Testis (tissue), 3 donors: ENCODE data around the gene GPATCH3. TPM values are rescaled to one million over a fixed set of nuclear protein-coding genes. Genes with fewer than 3 reads are reported as not detected.
"Not testable (repeated sequence)": the region's sequence is repeated elsewhere in the genome, so short reads cannot be mapped to it uniquely, and the experiment has no call there.

Experiments
- DNase-seq: peaks from one replicate; pipeline ENCODE4 v3.0.0-alpha.2; 2019
- H3K27ac ChIP-seq, 2 donors: fragments of 200-600 bp; sonication (generic); one replicate each; pipeline ENCODE4 v1.5.1; 2019
- H3K27me3 ChIP-seq: fragments of 200-600 bp; sonication (generic); one replicate; pipeline ENCODE4 v1.5.1; 2019
- H3K36me3 ChIP-seq: fragments of 200-600 bp; sonication (generic); one replicate; pipeline ENCODE4 v1.5.1; 2017; ENCODE audit warnings: low read depth; ENCODE audit errors: missing control alignments
- H3K4me1 ChIP-seq: fragments of 200-600 bp; sonication (generic); one replicate; pipeline ENCODE4 v1.5.1; 2019
- H3K4me3 ChIP-seq, 2 donors: fragments of 200-600 bp; sonication (generic); one replicate each; pipeline ENCODE4 v1.5.1; 2017 to 2019
- H3K9me3 ChIP-seq: fragments of 200-600 bp; sonication (generic); one replicate; pipeline ENCODE4 v1.5.1; 2017
- POLR2A ChIP-seq: fragments of 450-650 bp; IDR thresholded peaks from one replicate; pipeline ENCODE4 v1.6.1; 2017; ENCODE audit warnings: antibody characterized with exemption, mild to moderate bottlenecking, moderate library complexity
- WGBS, 2 donors: methylation state at CpG; one replicate each; pipeline ENCODE4 v1.1.5; 2018; 5-methylcytosine and 5-hydroxymethylcytosine counted together
- intact Hi-C: fragments of 100-400 bp; cut with DNase I; formaldehyde crosslinking; loops from one replicate; pipeline ENCODE4 v1.15.1; 2023; ENCODE audit warnings: low total_unique reads
- polyA plus RNA-seq: library from polyadenylated mRNA; stranded (reverse); fragments of 350-450 nt; fragmentation: Illumina TruSeq; extraction: RNeasy Lipid Tissue Mini Kit (QIAGEN cat#74804); gene quantifications from one replicate; pipeline ENCODE4 v1.2.3, GENCODE V29; 2014; ENCODE audit warnings: low read depth, low replicate concordance; ENCODE audit not compliant: insufficient read depth
- total RNA-seq, 2 donors: library from RNA; depleted of rRNA; stranded (reverse); fragments of >200 nt; gene quantifications; one replicate each; pipeline ENCODE4 v1.2.3, GENCODE V29; 2016
- TF ChIP-seq, protein P1 (sequence below), 3 experiments: fragments of 450-650 bp in 2 of 3; fragments of 200-600 bp in 1 of 3; sonication (generic) in 1 of 3; IDR thresholded peaks; one replicate each; pipeline ENCODE4 v1.5.1; 2016 to 2019; ENCODE audit warnings: antibody characterized with exemption in 3 of 3, mild to moderate bottlenecking in 2 of 3, moderate library complexity in 1 of 3

Gene GPATCH3
- total and polyA plus RNA-seq, 3 donors from 2014 or later = 16.5 to 18.9 (median 17.7) TPM

DNA sequence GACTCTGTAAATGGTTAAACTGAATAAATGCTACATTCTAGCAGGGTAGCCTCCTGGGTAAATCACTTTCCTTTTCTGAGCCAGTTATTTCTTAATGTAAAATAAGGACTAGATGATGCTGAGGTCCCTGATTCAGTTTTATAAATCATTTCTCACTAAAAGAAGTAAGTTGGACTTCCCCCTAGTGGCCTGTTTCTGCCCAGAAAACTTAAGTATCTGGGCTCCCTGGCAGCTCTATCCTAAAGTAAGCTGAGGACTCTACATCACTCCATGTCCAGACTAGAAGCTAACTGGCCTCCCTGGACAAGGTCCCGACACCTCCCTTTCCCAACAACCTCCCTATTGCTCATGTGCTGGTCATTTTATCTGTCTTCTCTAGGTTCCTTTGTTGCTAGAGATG lies 13.1 kb downstream of the GPATCH3 start:
- Histone ChIP-seq H3K9me3 (no peaks in the 10 kb centered on the region), H3K4me1 (peaks cover 3% of the 10 kb centered on the region), H3K4me3 (no peak overlapping the region), H3K36me3 (no peaks in the 10 kb centered on the region), H3K27me3 (no peaks in the 10 kb centered on the region), H3K27ac (no peak overlapping the region)
- TF ChIP-seq POLR2A = no peak
- TF ChIP-seq, protein P1, sequence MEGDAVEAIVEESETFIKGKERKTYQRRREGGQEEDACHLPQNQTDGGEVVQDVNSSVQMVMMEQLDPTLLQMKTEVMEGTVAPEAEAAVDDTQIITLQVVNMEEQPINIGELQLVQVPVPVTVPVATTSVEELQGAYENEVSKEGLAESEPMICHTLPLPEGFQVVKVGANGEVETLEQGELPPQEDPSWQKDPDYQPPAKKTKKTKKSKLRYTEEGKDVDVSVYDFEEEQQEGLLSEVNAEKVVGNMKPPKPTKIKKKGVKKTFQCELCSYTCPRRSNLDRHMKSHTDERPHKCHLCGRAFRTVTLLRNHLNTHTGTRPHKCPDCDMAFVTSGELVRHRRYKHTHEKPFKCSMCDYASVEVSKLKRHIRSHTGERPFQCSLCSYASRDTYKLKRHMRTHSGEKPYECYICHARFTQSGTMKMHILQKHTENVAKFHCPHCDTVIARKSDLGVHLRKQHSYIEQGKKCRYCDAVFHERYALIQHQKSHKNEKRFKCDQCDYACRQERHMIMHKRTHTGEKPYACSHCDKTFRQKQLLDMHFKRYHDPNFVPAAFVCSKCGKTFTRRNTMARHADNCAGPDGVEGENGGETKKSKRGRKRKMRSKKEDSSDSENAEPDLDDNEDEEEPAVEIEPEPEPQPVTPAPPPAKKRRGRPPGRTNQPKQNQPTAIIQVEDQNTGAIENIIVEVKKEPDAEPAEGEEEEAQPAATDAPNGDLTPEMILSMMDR (IDR thresholded peaks at IDR 0.05) = peak in 2 of 3 experiments; percentile 37 to 46
- intact Hi-C loops = no loop called here
- 50 to 75% methylated on average over 1 of the region's 1 CpG for WGBS, 2 donors
- peak; percentile 35 for DNase-seq

DNA sequence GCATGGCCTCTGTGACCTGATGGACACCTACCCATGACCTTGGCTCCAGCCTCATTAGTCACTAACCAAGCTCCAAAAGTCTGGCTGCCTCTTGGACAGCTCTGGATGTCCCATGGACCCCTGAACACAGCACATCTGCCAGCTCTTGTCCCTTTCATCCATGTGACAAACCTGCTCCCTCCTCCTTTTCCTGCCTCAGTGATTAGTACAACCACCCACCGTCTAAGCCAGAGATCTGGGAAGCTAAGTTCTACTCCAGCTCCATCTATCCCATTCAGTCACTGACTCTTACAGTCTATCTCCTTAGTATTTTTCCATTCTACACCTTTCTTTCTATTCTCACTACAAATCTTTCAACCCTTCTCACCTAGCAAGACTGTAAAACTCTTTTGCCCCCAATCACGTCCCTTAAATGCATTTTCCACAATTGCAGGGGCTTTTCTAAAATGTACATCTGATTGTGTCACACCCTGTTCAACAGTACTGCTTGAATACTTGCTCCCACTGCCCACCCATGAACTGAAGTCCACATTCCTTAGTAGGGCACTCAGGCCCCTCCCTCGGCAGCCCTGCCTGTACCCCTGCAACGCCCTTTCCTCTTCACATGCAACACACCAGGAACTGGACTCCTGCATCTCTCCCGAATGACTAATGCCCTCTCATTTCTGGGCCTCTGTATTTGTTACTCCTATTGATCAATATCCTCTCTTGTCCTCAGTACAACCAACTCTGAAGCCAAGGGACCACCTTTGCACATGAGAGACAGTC lies 17.4 kb downstream of the GPATCH3 start:
- no peak for DNase-seq
- H3K9me3 ChIP-seq = no peaks in the 10 kb centered on the region
- intact Hi-C loops = no loop called here
- H3K4me3 ChIP-seq = no peak overlapping the region
- no peak overlapping the region for H3K27ac ChIP-seq
- H3K36me3 ChIP-seq = no peaks in the 10 kb centered on the region
- TF ChIP-seq, protein P1 (IDR thresholded peaks at IDR 0.05) = no peak
- TF ChIP-seq POLR2A = no peak
- no peaks in the 10 kb centered on the region for H3K27me3 ChIP-seq
- H3K4me1 ChIP-seq = no peaks in the 10 kb centered on the region
- 85 to 87% methylated on average over 5 of the region's 5 CpGs for WGBS, 2 donors

DNA sequence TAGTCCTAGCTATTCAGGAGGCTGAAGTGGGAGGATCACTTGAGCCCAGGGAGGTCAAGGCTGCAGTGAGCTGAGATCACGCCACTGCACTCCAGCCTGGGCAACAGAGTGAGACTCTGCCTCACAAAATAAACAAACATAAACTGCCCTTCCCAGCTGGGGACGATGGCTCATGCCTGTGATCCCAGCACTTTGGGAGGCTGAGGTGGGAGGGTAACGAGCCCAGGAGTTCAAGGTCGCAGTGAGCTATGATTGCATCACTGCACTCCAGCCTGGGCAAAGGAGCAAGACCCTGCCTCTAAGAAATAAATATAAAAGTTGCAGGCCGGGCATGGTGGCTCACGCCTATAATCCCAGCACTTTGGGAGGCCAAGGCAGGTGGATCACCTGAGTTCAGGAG lies 18.7 kb downstream of the GPATCH3 start:
- H3K27ac ChIP-seq, H3K9me3 ChIP-seq, H3K36me3 ChIP-seq, H3K27me3 ChIP-seq, H3K4me3 ChIP-seq, H3K4me1 ChIP-seq, DNase-seq, intact Hi-C loops: not testable (repeated sequence)
- 59 to 86% methylated on average over 6 of the region's 6 CpGs for WGBS, 2 donors

DNA sequence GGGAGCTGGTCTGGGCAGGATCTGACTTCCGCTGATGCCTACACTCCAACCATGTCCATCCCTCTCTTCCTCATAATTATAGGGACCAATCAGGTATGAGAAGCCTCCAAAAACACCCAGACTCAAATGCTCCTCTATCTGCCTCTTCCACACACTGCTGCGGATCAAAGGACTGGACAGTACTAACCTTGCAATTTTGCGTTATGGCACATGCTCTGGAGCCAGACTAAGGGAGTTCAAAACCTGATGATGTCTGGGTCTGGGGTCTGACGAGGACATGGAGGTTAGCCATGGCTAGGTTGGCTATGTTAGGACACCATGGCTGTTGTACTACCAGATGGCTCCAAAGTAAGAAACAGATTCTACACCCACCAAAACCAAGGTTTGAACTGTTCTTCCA lies 20.5 kb downstream of the GPATCH3 start:
- WGBS, 2 donors = 78 to 96% methylated on average over 4 of the region's 4 CpGs
- DNase-seq = no peak
- no peaks in the 10 kb centered on the region for H3K4me1 ChIP-seq
- no peak for TF ChIP-seq POLR2A
- TF ChIP-seq, protein P1 (IDR thresholded peaks at IDR 0.05) = no peak
- H3K27me3 ChIP-seq = no peaks in the 10 kb centered on the region
- no peak overlapping the region for H3K27ac ChIP-seq
- intact Hi-C loops = no loop called here
- H3K36me3 ChIP-seq = no peaks in the 10 kb centered on the region
- H3K4me3 ChIP-seq = no peak overlapping the region
- H3K9me3 ChIP-seq = no peaks in the 10 kb centered on the region

DNA sequence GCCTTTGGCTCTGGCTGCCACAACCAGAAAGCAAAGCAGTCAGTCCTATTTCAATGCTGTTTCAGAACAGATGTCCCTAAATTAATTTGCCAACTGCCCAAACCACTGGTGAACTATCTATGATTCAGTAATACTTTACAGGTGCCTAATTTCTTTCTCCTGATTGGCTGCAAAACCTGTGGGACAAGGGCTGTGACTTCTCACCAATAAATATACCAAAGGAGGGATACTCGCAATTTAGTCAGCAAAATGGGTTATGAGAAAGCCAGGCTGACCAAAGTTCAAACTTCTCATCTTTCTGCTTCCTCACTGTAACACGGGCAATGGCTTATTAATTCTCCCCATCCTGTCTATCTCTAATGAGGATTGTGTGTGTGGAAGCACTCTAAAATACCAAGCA lies 22.9 kb downstream of the GPATCH3 start:
- intact Hi-C loops = no loop called here
- no peak overlapping the region for H3K4me3 ChIP-seq
- H3K4me1 ChIP-seq = no peaks in the 10 kb centered on the region
- no peak overlapping the region for H3K27ac ChIP-seq
- no peaks in the 10 kb centered on the region for H3K9me3 ChIP-seq
- no peaks in the 10 kb centered on the region for H3K36me3 ChIP-seq
- 80 to 83% methylated on average over 2 of the region's 2 CpGs for WGBS, 2 donors
- no peak for DNase-seq
- TF ChIP-seq, protein P1 (IDR thresholded peaks at IDR 0.05) = no peak
- TF ChIP-seq POLR2A = no peak
- no peaks in the 10 kb centered on the region for H3K27me3 ChIP-seq
